ENCODE results near the gene FYN. TPM values are rescaled to one million over a fixed set of nuclear protein-coding genes. Genes with fewer than 3 reads are reported as not detected.

The FYN gene
- total RNA-seq, 1 experiment from 2014 or later: 37.8 TPM

DNA sequence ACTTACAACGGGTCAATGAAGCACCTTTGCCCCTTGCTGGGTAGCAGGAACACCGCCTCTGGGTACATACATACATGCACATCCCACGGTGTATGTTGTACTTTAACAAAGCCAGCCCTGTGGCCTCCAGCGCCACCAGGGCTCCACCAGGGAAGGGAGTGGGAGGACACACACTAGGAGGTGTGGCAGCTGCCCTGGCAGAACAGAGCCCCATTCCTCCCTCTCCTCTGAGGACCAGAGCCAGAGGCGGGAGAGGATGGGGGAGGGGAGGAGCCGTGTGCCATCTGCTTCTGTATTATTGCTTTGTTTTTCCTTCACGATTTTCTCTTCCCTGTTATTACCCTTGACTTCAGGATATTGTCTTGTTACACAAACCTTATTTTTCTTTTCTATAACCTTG lies 161.8 kb downstream of the FYN start:
- intact Hi-C loops (cut with micrococcal nuclease): no loop called here
- TF ChIP-seq, protein P1, sequence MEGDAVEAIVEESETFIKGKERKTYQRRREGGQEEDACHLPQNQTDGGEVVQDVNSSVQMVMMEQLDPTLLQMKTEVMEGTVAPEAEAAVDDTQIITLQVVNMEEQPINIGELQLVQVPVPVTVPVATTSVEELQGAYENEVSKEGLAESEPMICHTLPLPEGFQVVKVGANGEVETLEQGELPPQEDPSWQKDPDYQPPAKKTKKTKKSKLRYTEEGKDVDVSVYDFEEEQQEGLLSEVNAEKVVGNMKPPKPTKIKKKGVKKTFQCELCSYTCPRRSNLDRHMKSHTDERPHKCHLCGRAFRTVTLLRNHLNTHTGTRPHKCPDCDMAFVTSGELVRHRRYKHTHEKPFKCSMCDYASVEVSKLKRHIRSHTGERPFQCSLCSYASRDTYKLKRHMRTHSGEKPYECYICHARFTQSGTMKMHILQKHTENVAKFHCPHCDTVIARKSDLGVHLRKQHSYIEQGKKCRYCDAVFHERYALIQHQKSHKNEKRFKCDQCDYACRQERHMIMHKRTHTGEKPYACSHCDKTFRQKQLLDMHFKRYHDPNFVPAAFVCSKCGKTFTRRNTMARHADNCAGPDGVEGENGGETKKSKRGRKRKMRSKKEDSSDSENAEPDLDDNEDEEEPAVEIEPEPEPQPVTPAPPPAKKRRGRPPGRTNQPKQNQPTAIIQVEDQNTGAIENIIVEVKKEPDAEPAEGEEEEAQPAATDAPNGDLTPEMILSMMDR (IDR thresholded peaks at IDR 0.05; ENCODE audit: unreplicated experiment): no peak
- no peak for DNase-seq (ENCODE audit: unreplicated experiment)
- POLR2A ChIA-PET: interaction anchor here (2.0 kb wide), 1 partner anchor 332 kb away, joined by 8 read pairs; no protein-coding TSS in a partner anchor
- H3K36me3 Mint-ChIP-seq (ENCODE audit: insufficient read depth, unreplicated experiment): peaks cover 11% of the 10 kb centered on the region
- no peak overlapping the region for H3K27ac Mint-ChIP-seq (ENCODE audit: low read depth, unreplicated experiment)
- no peaks in the 10 kb centered on the region for H3K9me3 Mint-ChIP-seq (ENCODE audit: unreplicated experiment)
- CTCF ChIA-PET: interaction anchor here (0.7 to 7.2 kb wide), 11 partner anchors 10 to 452 kb away, joined by 3 to 136 read pairs (median 5); no protein-coding TSS in a partner anchor
- no peaks in the 10 kb centered on the region for H3K27me3 Mint-ChIP-seq (ENCODE audit: insufficient read depth, unreplicated experiment)
- H3K4me3 Mint-ChIP-seq (ENCODE audit: unreplicated experiment): no peak overlapping the region
- H3K4me1 Mint-ChIP-seq (ENCODE audit: insufficient read depth, unreplicated experiment): peaks cover 7% of the 10 kb centered on the region
- BruUV-seq (replicated peaks): no TSS peak

DNA sequence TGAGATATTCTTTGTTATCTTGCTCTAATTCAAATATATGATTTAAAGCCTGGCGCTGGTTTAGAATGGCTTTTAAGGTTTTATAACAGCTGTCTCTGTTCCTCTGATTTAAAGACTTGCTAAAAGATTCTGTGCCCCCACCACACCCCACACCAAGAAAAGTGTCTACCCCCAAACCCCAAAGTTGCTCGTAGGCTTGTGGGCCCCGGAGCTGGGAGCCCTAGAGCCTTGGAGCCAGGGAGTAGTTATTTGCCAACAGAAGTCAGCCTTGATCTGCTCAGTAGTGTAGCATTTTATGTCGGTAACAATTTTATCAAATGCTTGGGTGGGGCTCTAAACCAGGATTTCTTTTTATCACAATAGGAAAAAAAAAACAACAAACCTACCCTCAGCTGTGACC lies 162.3 kb downstream of the FYN start:
- peaks cover 7% of the 10 kb centered on the region for H3K4me1 Mint-ChIP-seq (ENCODE audit: insufficient read depth, unreplicated experiment)
- peaks cover 11% of the 10 kb centered on the region for H3K36me3 Mint-ChIP-seq (ENCODE audit: insufficient read depth, unreplicated experiment)
- no peak overlapping the region for H3K4me3 Mint-ChIP-seq (ENCODE audit: unreplicated experiment)
- DNase-seq (ENCODE audit: unreplicated experiment): no peak
- intact Hi-C loops (cut with micrococcal nuclease): loop anchor here (1.0 kb wide), 4 partner anchors 162 to 452 kb away; partner anchors contain the start of gene FYN
- ChIA-PET CTCF (interaction anchor here (0.6 to 7.2 kb wide), 25 partner anchors 8 to 453 kb away, joined by 3 to 136 read pairs (median 5); no protein-coding TSS in a partner anchor), POLR2A (interaction anchor here (0.8 to 2.0 kb wide), 4 partner anchors 286 to 452 kb away, joined by 4 to 8 read pairs (median 4); a partner anchor contains a TSS)
- no TSS peak for BruUV-seq (replicated peaks)
- H3K27me3 Mint-ChIP-seq (ENCODE audit: insufficient read depth, unreplicated experiment): no peaks in the 10 kb centered on the region
- H3K9me3 Mint-ChIP-seq (ENCODE audit: unreplicated experiment): no peaks in the 10 kb centered on the region
- H3K27ac Mint-ChIP-seq (ENCODE audit: low read depth, unreplicated experiment): no peak overlapping the region
- TF ChIP-seq, protein P1 (IDR thresholded peaks at IDR 0.05; ENCODE audit: unreplicated experiment): no peak

DNA sequence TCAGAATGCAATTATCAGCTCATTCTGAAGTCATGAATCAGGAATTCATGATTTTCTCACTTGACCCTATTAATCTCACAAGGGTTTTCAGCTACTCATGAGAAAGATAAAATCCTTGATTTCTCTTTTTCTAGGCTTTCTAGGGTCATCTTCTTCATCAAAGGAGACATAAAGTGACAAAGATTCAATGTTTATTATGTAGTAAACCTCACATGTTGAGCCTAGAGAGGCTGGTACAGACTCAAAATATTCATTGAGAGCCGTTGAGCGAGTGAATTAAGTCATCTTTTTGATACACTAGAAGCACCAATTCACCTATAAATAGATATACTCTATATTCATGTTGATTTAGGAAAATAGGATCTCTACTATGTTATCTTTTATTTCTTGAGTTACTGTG lies 162.8 kb downstream of the FYN start:
- intact Hi-C loops (cut with micrococcal nuclease): loop anchor here (1.0 kb wide), 4 partner anchors 163 to 453 kb away; partner anchors contain the start of gene FYN
- Mint-ChIP-seq H3K27ac (ENCODE audit: low read depth, unreplicated experiment) (no peak overlapping the region), H3K4me3 (ENCODE audit: unreplicated experiment) (peak overlapping the region; percentile 28), H3K4me1 (ENCODE audit: insufficient read depth, unreplicated experiment) (peaks cover 7% of the 10 kb centered on the region), H3K27me3 (ENCODE audit: insufficient read depth, unreplicated experiment) (no peaks in the 10 kb centered on the region), H3K9me3 (ENCODE audit: unreplicated experiment) (no peaks in the 10 kb centered on the region), H3K36me3 (ENCODE audit: insufficient read depth, unreplicated experiment) (peaks cover 11% of the 10 kb centered on the region)
- TF ChIP-seq, protein P1 (IDR thresholded peaks at IDR 0.05; ENCODE audit: unreplicated experiment): no peak
- no peak for DNase-seq (ENCODE audit: unreplicated experiment)
- POLR2A ChIA-PET: interaction anchor here (0.7 to 2.0 kb wide), 7 partner anchors 35 to 461 kb away, joined by 3 to 8 read pairs (median 4); a partner anchor contains a TSS
- CTCF ChIA-PET: interaction anchor here (0.6 to 7.2 kb wide), 29 partner anchors 9 to 453 kb away, joined by 3 to 136 read pairs (median 5); a partner anchor contains a TSS
- BruUV-seq (replicated peaks): no TSS peak

DNA sequence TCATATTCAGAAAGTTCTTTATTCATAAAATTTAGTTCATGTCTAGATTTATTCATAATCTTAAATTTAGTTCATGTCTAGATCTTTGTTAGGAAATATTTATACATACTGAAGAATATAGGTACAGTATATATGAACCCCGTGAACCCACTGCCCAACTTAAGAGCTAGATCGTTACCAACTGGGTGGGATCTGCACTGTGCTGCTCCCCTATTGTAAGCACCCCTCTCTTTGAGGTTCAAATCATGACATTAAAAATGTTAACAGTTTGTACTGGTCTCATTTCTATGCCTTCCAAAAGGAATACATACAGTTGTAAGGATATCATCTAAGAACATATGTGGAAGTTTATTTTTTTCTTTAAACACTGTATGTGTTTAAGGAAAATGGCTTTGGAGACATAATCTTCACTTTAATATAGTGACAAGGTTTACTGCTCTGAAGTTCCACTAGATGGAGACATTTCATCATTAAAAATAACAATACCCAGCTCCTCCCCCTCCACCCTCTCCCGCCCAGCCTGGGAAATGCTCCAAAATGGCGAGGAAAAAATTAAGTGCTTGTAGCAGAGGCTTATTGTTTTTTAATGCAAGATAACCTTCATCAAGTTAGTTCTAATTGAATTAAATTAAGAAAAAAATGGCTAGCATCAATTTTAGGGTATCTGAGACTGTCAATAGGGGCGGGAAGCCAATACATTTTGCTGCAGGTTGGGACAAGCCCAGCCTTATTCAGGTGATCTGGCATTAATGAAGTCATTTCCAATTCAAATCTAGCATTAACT lies 163.4 kb downstream of the FYN start:
- H3K36me3 Mint-ChIP-seq (ENCODE audit: insufficient read depth, unreplicated experiment): peaks cover 11% of the 10 kb centered on the region
- no peaks in the 10 kb centered on the region for H3K27me3 Mint-ChIP-seq (ENCODE audit: insufficient read depth, unreplicated experiment)
- H3K9me3 Mint-ChIP-seq (ENCODE audit: unreplicated experiment): no peaks in the 10 kb centered on the region
- no peak overlapping the region for H3K27ac Mint-ChIP-seq (ENCODE audit: low read depth, unreplicated experiment)
- POLR2A ChIA-PET: interaction anchor here (0.7 to 2.0 kb wide), 7 partner anchors 34 to 461 kb away, joined by 3 to 8 read pairs (median 4); a partner anchor contains a TSS
- peak overlapping the region; percentile 28 for H3K4me3 Mint-ChIP-seq (ENCODE audit: unreplicated experiment)
- no TSS peak for BruUV-seq (replicated peaks)
- CTCF ChIA-PET: interaction anchor here (0.6 to 7.2 kb wide), 36 partner anchors 9 to 519 kb away, joined by 3 to 136 read pairs (median 4); a partner anchor contains a TSS
- peak; percentile 69 for DNase-seq (ENCODE audit: unreplicated experiment)
- intact Hi-C loops (cut with micrococcal nuclease): loop anchor here (1.0 kb wide), 4 partner anchors 163 to 453 kb away; partner anchors contain the start of gene FYN
- peaks cover 7% of the 10 kb centered on the region for H3K4me1 Mint-ChIP-seq (ENCODE audit: insufficient read depth, unreplicated experiment)
- TF ChIP-seq, protein P1 (IDR thresholded peaks at IDR 0.05; ENCODE audit: unreplicated experiment): peak; percentile 56
